ENCODE data around the gene CNGA3.
"Not testable (repeated sequence)": the region's sequence is repeated elsewhere in the genome, so short reads cannot be mapped to it uniquely, and the experiment has no call there.

- not testable (repeated sequence) for TF ChIP-seq CTCF (tag by site-specific recombination; IDR thresholded peaks at IDR 0.05); ZFP3 (tag by site-specific recombination; IDR thresholded peaks at IDR 0.05; ENCODE audit: low read depth); ZBTB1 (tag by site-specific recombination; IDR thresholded peaks at IDR 0.05); ZNF18 (tag by site-specific recombination; IDR thresholded peaks at IDR 0.05); ZNF121 (tag by site-specific recombination; IDR thresholded peaks at IDR 0.05); ZNF629 (tag by site-specific recombination; IDR thresholded peaks at IDR 0.05); ZBTB7A (tag by site-specific recombination; IDR thresholded peaks at IDR 0.05; ENCODE audit: low read depth); ZNF24 (tag by site-specific recombination; IDR thresholded peaks at IDR 0.05); ZIC2 (tag by site-specific recombination; IDR thresholded peaks at IDR 0.05); ZNF785 (tag by site-specific recombination; IDR thresholded peaks at IDR 0.05)
These were observed 68.0 kb downstream of the CNGA3 start for GRCh38 chr2:98414246-98414645.
